ENCODE measurements around the gene RRP12. TPM values are rescaled to one million over a fixed set of nuclear protein-coding genes. Genes with fewer than 3 reads are reported as not detected.
A peak's percentile ranks its signal among the peaks of the same experiment; 100 is the strongest.

RRP12 gene
- total and polyA plus RNA-seq, 2 donors, result 12.3 to 14.0 TPM

GRCh38 chr10:97399843-97400545 lies 1.1 kb downstream of the RRP12 start:
- Histone ChIP-seq H3K4me3 (ENCODE audit: low read depth, low read length) (peak overlapping the region; percentile 63), H3K4me1 (ENCODE audit: insufficient read depth) (peaks cover 2% of the 10 kb centered on the region), H3K36me3 (ENCODE audit: insufficient read depth) (no peaks in the 10 kb centered on the region), H3K27ac (ENCODE audit: low read depth) (no peak overlapping the region)
- WGBS, result 38% methylated on average over 21 of the region's 21 CpGs
- no peak for DNase-seq (ENCODE audit: extremely low spot score)

GRCh38 chr10:97396056-97396455 lies 5.1 kb downstream of the RRP12 start:
- Histone ChIP-seq H3K36me3 (ENCODE audit: insufficient read depth) (no peaks in the 10 kb centered on the region), H3K4me1 (ENCODE audit: insufficient read depth) (peaks cover 2% of the 10 kb centered on the region), H3K27ac (ENCODE audit: low read depth) (no peak overlapping the region), H3K4me3 (ENCODE audit: low read depth, low read length) (no peak overlapping the region)
- DNase-seq (ENCODE audit: extremely low spot score), result no peak
- WGBS, result 72% methylated on average over 4 of the region's 4 CpGs

- Histone ChIP-seq H3K36me3 (ENCODE audit: insufficient read depth) (no peaks in the 10 kb centered on the region), H3K27ac (ENCODE audit: low read depth) (no peak overlapping the region), H3K4me3 (ENCODE audit: low read depth, low read length) (no peak overlapping the region), H3K4me1 (ENCODE audit: insufficient read depth) (no peaks in the 10 kb centered on the region)
- 94% methylated on average over 8 of the region's 8 CpGs for WGBS
- no peak for DNase-seq (ENCODE audit: extremely low spot score)
These were observed 8.0 kb downstream of the RRP12 start for GRCh38 chr10:97393034-97393573.

GRCh38 chr10:97390091-97390490 lies 11.0 kb downstream of the RRP12 start:
- Histone ChIP-seq H3K36me3 (ENCODE audit: insufficient read depth) (peaks cover 2% of the 10 kb centered on the region), H3K4me1 (ENCODE audit: insufficient read depth) (no peaks in the 10 kb centered on the region), H3K4me3 (ENCODE audit: low read depth, low read length) (no peak overlapping the region), H3K27ac (ENCODE audit: low read depth) (no peak overlapping the region)
- no peak for DNase-seq (ENCODE audit: extremely low spot score)
- 87% methylated on average over 5 of the region's 5 CpGs for WGBS

DNA sequence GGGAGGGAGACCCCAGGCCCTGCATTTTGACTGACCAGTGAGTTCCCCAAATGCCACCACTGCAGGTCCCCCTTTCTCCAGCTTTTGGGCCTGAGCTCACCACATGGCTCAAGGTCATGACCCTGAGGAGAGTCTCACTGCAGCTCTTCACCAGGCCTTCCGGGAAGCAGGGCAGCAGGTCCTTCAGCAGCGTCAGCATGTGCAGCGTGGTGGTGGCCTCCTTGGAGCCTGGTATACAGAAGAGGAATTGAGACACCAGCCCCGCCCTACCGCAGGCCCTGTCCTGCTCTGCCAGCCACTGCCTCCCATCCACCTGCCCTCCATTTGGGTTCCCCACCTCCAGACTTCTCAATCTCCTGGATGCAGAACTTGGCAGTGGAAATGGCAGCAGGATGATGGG lies 13.0 kb downstream of the RRP12 start:
- Histone ChIP-seq H3K4me3 (ENCODE audit: low read depth, low read length) (no peak overlapping the region), H3K27ac (ENCODE audit: low read depth) (no peak overlapping the region), H3K36me3 (ENCODE audit: insufficient read depth) (peaks cover 2% of the 10 kb centered on the region), H3K4me1 (ENCODE audit: insufficient read depth) (no peaks in the 10 kb centered on the region)
- DNase-seq (ENCODE audit: extremely low spot score), result no peak
- 94% methylated on average over 5 of the region's 5 CpGs for WGBS

GRCh38 chr10:97385565-97385964 lies 15.6 kb downstream of the RRP12 start:
- 89% methylated on average over 7 of the region's 7 CpGs for WGBS
- Histone ChIP-seq H3K4me3 (ENCODE audit: low read depth, low read length) (no peak overlapping the region), H3K4me1 (ENCODE audit: insufficient read depth) (no peaks in the 10 kb centered on the region), H3K27ac (ENCODE audit: low read depth) (no peak overlapping the region), H3K36me3 (ENCODE audit: insufficient read depth) (peaks cover 2% of the 10 kb centered on the region)
- DNase-seq (ENCODE audit: extremely low spot score), result no peak

DNA sequence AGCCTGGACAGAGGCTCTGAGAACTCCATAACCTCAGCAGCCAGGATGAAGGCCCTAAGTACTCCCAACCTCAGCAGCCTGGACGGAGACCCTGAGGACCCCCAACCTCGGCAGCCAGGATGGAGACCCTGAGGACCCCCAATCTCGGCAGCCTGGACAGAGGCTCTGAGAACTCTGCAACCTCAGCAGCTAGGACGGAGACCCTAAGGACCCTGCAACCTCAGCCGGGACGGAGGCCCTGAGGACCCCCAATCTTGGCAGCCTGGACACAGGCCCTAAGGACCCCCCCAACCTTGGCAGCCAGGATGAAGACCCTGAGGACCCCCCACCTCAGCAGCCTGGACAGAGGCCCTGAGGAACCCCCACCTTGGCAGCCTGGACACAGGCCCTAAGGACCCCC lies 16.5 kb downstream of the RRP12 start:
- WGBS, result 96% methylated on average over 6 of the region's 6 CpGs
- no peak overlapping the region for H3K4me3 ChIP-seq (ENCODE audit: low read depth, low read length)
- H3K4me1 ChIP-seq (ENCODE audit: insufficient read depth), result no peaks in the 10 kb centered on the region
- peaks cover 2% of the 10 kb centered on the region for H3K36me3 ChIP-seq (ENCODE audit: insufficient read depth)
- H3K27ac ChIP-seq (ENCODE audit: low read depth), result no peak overlapping the region
- DNase-seq (ENCODE audit: extremely low spot score), result no peak

DNA sequence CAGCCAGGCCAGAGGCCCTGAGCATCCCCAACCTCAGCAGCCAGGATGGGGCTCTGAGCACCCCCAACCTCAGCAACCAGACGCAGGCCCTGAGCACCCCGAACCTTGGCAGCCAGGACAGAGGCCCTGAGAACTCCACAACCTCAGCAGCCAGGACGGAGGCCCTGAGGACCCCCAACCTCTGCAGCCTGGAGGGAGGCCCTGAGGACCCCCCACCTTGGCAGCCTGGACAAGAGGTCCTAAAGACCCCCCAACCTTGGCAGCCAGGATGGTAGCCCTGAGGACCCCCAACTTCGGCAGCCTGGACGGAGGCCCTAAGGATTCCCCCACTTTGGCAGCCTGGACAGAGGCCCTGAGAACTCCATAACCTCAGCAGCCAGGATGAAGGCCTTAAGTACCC lies 17.0 kb downstream of the RRP12 start:
- Histone ChIP-seq H3K36me3 (ENCODE audit: insufficient read depth) (peaks cover 2% of the 10 kb centered on the region), H3K27ac (ENCODE audit: low read depth) (no peak overlapping the region), H3K4me3 (ENCODE audit: low read depth, low read length) (no peak overlapping the region), H3K4me1 (ENCODE audit: insufficient read depth) (no peaks in the 10 kb centered on the region)
- WGBS, result 96% methylated on average over 5 of the region's 5 CpGs
- DNase-seq (ENCODE audit: extremely low spot score), result no peak

DNA sequence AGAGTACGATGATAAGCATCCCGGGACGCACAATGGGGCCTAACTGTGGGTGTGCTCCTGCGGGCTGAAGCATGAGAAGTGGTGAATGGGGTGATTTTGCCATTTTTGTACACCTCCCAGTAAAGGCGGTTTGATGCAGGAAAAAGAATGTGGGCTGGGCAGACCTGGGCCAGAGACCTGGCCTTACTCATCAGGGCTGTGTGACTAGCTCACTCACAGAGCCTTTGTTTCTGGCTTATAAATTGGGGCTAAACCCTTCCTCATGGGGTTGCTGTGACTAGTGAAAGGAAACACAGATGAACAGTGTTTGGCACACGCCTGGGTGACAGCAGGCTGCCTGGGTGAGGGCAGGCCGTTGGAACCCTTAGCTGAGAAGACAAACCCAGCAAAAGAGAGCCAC lies 18.0 kb downstream of the RRP12 start:
- WGBS, result 91% methylated on average over 7 of the region's 7 CpGs
- no peaks in the 10 kb centered on the region for H3K4me1 ChIP-seq (ENCODE audit: insufficient read depth)
- H3K4me3 ChIP-seq (ENCODE audit: low read depth, low read length), result no peak overlapping the region
- no peak overlapping the region for H3K27ac ChIP-seq (ENCODE audit: low read depth)
- peaks cover 2% of the 10 kb centered on the region for H3K36me3 ChIP-seq (ENCODE audit: insufficient read depth)
- DNase-seq (ENCODE audit: extremely low spot score), result no peak

DNA sequence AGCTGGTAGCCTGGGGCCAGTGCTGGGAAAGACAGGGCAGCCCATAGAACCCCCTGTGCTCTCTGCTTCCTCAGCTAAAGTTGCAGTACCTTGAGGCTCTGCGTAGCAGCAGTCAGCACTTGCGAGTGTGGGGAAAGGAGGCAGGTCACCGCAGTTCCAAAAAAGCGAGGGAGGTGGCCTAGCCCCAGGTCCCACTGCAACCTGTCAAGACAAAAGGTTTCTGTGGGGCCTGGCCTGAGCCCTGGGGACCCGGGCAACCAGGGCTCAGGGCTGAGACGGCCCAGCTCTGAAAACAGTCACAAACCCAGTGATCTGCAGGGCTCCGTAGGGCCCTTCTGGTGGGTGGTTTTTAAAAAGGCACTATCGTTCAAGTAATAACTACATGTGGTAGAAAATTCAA lies 19.5 kb downstream of the RRP12 start:
- no peak for DNase-seq (ENCODE audit: extremely low spot score)
- no peaks in the 10 kb centered on the region for H3K4me1 ChIP-seq (ENCODE audit: insufficient read depth)
- no peak overlapping the region for H3K4me3 ChIP-seq (ENCODE audit: low read depth, low read length)
- no peaks in the 10 kb centered on the region for H3K36me3 ChIP-seq (ENCODE audit: insufficient read depth)
- H3K27ac ChIP-seq (ENCODE audit: low read depth), result no peak overlapping the region
- 94% methylated on average over 8 of the region's 8 CpGs for WGBS

DNA sequence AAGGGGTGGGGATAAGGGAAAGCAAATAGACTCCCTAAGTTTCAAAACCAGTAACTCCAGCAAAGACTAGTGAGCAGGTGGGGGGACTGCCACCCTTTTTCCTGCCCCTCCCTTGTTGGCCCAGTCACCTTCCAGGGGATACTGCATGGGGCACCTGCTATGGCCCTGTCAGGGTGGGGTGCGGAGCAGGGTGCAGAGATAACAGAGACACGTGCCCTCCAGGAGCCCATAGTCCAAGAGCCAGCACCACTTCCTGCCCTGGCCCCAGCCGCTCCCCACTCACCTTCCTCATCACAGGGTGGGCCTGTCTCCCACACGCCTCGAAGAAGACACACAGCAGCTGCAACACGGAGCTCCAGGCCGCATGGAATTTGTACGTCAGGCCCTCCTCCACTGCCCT lies 20.6 kb downstream of the RRP12 start:
- Histone ChIP-seq H3K4me1 (ENCODE audit: insufficient read depth) (no peaks in the 10 kb centered on the region), H3K36me3 (ENCODE audit: insufficient read depth) (no peaks in the 10 kb centered on the region), H3K27ac (ENCODE audit: low read depth) (no peak overlapping the region), H3K4me3 (ENCODE audit: low read depth, low read length) (no peak overlapping the region)
- no peak for DNase-seq (ENCODE audit: extremely low spot score)
- WGBS, result 85% methylated on average over 8 of the region's 8 CpGs

DNA sequence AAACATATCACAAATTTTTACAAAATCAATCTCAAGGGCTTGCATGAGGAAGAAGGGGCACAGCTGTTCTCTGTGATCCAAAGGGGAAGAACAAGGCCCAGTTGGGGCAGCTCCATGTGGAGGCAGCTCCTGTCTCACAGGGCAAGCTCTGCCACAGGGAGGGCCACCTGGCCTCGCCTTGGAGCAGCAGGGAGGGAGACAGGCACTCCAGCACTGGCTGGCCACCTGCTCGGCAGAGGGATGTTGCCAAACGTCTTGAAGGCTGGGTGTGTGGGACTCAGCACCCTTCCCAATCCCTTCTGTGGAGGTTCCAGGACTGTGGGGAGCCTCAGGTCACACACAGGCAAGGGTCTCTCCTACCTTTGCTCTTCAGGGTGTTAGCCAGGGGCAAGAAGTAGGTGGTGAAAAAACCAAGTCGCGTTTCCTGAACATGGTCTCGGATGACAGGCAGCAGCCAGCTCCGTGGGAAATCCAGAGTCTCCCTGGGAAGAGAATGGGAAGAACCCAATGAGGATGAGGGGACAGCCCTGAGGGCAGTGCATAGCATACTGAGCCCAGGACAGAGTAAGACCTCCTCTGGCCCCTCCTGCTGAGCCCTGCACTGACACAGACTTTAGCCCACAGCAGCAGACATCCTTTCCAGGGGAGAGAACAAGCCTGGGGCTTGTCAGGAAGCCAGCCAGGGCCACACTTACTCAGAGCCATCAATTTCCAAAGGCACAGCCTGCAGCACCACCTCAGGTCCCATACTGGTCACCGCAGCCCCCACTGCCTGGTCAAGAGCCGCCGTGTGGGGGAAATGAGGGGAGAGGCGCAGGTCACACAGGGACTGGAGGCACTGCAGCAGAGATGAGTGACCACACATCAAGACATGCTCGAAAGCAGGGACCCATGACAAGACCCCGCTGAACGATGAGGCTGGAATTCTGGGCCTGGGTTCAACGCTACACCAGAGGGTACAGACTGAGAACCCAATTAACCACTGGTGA lies 21.9 kb downstream of the RRP12 start:
- no peak for DNase-seq (ENCODE audit: extremely low spot score)
- 83% methylated on average over 15 of the region's 15 CpGs for whole genome bisulfite sequencing
- H3K4me3 ChIP-seq (ENCODE audit: low read depth, low read length), result no peak overlapping the region
- H3K36me3 ChIP-seq (ENCODE audit: insufficient read depth), result no peaks in the 10 kb centered on the region
- H3K27ac ChIP-seq (ENCODE audit: low read depth), result no peak overlapping the region
- no peaks in the 10 kb centered on the region for H3K4me1 ChIP-seq (ENCODE audit: insufficient read depth)

- Histone ChIP-seq H3K36me3 (ENCODE audit: insufficient read depth) (no peaks in the 10 kb centered on the region), H3K27ac (ENCODE audit: low read depth) (no peak overlapping the region), H3K4me3 (ENCODE audit: low read depth, low read length) (no peak overlapping the region), H3K4me1 (ENCODE audit: insufficient read depth) (no peaks in the 10 kb centered on the region)
- DNase-seq (ENCODE audit: extremely low spot score), result no peak
- 93% methylated on average over 6 of the region's 6 CpGs for WGBS
These were observed 24.7 kb downstream of the RRP12 start for GRCh38 chr10:97376413-97376812.

GRCh38 chr10:97373456-97373855 lies 27.7 kb downstream of the RRP12 start:
- 96% methylated on average over 10 of the region's 10 CpGs for WGBS
- Histone ChIP-seq H3K4me1 (ENCODE audit: insufficient read depth) (no peaks in the 10 kb centered on the region), H3K27ac (ENCODE audit: low read depth) (no peak overlapping the region), H3K4me3 (ENCODE audit: low read depth, low read length) (no peak overlapping the region), H3K36me3 (ENCODE audit: insufficient read depth) (peaks cover 2% of the 10 kb centered on the region)
- no peak for DNase-seq (ENCODE audit: extremely low spot score)
